Measurements from ENCODE around the gene EBF3.

GRCh38 chr10:129812398-129812797, 151.7 kb downstream of the EBF3 start:
- TF ChIP-seq CTCF (IDR thresholded peaks at IDR 0.05) (no peak), REST (IDR thresholded peaks at IDR 0.05; ENCODE audit: insufficient read depth in 1 of 2, low read depth in 2 of 2, low read length in 1 of 2) (no peak), SIN3A (IDR thresholded peaks at IDR 0.05; ENCODE audit: borderline replicate concordance, insufficient read depth, low read depth, low read length) (no peak), TCF7L2 (IDR thresholded peaks at IDR 0.05; ENCODE audit: low read depth, low read length) (no peak)
